HG03066 (cell line): ENCODE results near the gene FMNL2.

Experiments used
- ATAC-seq: cut with Tn5 transposase; IDR thresholded peaks from one replicate; pipeline ENCODE4 v1.9.1; 2021; ENCODE audit warnings: low read depth; ENCODE audit not compliant: unreplicated experiment

The FMNL2 gene

GRCh38 chr2:152337511-152337903 is 2.5 kb downstream of the FMNL2 start:
- ATAC-seq: no peak

GRCh38 chr2:152339556-152340286 is 4.7 kb downstream of the FMNL2 start:
- no peak for ATAC-seq

GRCh38 chr2:152342259-152343046 is 7.5 kb downstream of the FMNL2 start:
- no peak for ATAC-seq

- ATAC-seq: no peak
These were observed 8.5 kb downstream of the FMNL2 start for GRCh38 chr2:152343426-152343825.

- no peak for ATAC-seq
These were observed 9.7 kb downstream of the FMNL2 start for GRCh38 chr2:152344579-152345195.

DNA sequence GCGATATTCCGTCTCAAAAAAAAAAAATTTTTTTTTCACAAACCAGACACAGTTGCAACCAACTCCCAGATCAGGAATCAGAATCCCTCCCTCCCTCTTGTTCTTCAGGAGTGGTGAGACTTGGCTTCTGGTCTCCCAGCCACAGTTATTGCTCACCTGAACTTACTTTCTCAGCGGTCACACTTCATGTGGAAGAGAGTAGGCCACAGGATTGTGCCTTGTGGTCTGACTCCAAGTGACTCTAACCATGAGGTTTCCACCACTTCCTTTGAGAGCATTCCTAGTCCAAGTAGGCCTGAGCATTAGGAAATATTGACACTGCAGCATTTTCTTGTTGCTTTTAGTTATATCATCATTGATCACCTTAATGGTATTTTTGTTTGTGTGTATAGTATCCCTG is 12.1 kb downstream of the FMNL2 start:
- no peak for ATAC-seq

DNA sequence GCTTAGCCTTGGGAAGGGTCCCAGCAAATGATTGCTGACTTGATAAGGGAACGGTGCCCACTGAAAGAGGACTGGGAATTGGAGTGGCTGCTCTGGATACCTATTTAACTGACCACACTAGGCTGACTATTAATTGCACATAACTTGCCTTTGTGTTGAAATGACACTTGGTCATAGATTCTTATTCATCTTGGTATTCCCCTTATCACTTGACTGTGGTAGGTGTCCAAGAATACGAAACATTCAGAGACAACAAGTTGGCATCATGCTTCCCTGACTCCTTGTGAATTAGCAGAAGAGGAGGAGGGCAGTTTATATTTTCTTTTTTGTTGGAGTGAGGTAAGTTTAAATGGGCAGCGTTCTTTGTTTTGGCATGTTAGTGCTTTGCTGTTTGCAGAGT is 13.4 kb downstream of the FMNL2 start:
- ATAC-seq: no peak

GRCh38 chr2:152349416-152349815 is 14.4 kb downstream of the FMNL2 start:
- ATAC-seq: no peak

DNA sequence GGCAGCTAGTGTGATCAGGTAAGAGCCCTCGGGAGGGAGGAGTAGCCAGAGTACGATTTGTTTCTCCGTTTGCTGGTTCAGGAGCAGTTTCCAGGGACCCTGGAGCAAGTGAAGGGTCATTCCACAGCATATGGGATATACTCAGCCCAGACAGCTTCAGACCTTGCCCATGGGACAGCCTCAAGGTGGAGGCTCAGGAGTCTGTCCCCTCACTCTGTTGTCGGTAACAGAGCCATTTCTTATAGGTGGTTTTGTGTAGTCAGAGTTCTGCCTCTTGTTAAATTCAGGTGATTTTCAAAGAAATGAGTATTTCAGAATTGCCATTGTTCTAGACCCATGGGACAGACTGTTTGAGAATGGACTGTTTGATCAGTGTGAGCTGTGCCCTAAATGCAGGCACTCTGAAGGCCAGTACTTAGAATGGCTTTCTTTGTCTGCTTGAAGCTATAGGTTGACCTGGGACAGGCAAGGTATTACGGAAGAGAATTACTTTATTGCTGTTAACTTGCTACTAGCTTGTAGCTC is 15.2 kb downstream of the FMNL2 start:
- no peak for ATAC-seq

DNA sequence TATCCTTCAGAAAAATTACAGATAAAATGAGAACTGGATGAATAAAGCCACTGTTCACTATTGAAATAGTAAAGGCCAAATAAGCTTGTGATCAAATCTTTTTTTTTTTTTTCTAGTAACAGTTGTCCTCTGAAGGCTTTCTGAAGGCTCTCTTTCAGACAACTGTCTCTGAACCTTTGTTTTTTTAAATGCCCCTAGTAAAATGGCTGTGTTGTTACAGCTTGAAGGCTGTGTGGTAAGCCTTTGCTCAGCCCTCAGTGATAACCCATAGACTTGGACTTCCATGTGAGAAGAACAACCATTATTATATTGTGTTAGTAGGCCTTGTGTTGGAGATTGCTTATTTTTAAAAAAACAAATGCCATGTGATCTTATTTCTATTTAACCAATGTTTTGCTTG is 17.6 kb downstream of the FMNL2 start:
- no peak for ATAC-seq

DNA sequence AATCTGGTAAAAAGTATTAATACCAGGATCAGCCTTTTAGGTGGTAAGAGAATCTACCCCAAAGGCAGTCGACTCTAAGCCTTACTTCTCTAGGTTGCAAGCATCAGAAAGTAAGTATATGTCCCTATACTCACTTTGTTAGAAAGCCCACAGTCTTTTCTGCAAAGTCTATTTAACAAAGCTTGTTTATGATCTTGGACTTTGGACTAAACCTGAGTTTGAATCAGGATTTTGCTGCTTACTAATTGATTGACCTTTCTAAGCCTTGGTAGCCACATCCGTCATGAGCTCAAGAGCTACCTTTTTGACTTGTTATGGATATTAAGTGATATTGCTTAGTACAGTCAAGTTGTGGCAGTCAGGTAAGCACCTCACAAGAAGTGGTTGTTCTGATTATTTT is 18.4 kb downstream of the FMNL2 start:
- ATAC-seq: no peak

- ATAC-seq: no peak
These were observed 19.2 kb downstream of the FMNL2 start for GRCh38 chr2:152354069-152354755.

DNA sequence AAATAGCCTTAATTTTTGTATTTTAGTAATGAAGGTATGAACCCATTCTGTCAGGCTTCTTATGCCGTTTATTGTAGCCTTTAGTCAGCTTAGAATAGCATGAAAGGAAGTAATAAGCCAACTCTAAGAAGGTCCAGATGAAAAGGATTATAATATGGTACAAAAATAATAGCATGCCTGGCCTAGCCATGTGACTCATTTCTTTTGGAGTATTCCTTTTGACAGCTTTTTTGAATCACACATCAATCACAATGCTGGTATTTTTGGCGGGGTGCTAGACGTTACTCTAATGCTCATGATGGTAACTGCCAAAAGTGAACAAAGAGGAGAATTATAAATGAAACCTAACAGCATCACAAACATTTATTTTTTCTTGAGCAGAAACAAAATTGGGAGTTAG is 19.9 kb downstream of the FMNL2 start:
- no peak for ATAC-seq

- ATAC-seq: no peak
These were observed 20.4 kb downstream of the FMNL2 start for GRCh38 chr2:152355409-152355831.

- ATAC-seq: no peak
These were observed 24.8 kb downstream of the FMNL2 start for GRCh38 chr2:152359573-152360363.

DNA sequence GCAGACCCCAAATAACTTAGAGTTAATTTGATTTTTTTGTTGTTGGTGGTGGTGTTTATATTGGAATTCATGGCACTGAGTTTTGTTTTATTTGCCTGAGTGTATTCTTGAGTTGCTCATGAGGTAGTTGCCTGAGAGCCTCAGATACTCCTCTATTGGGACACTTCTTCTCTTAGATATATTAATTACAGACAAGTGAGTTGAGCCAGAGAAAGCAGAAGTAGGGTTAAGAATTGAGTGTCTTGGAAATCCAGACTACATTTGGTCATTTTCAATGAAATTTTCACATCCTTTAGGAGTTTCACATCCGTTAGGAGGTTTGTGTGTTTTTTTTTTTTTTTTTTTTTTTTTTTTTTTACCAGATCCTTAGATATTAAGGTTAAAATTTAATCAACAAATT is 29.0 kb downstream of the FMNL2 start:
- ATAC-seq: peak; percentile 55

- ATAC-seq: peak; percentile 83
These were observed 32.8 kb downstream of the FMNL2 start for GRCh38 chr2:152367547-152368390.

- ATAC-seq: no peak
These were observed 34.3 kb downstream of the FMNL2 start for GRCh38 chr2:152369176-152369860.

DNA sequence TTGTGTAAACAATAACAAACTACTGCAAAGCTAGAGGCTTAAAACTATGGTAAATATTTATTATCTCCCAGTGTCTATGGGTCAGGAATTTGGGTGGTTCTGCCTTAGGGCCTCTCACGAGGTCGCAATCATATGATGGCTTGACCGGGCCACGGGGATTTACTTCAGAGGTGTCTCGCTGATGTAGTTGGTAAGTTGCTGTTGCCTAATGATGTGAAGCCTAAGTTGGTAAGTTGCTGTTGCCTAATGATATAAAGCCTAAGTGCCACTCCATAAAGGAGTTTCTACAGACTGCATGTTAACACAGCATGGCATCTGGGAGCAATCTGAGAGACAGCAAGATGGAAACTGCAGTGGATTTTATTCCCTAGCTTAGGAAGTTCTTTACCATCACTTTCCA is 35.8 kb downstream of the FMNL2 start:
- ATAC-seq: no peak
